ENCODE measurements around the gene SULT4A1. TPM values are rescaled to one million over a fixed set of nuclear protein-coding genes. Genes with fewer than 3 reads are reported as not detected.
"Not testable (repeated sequence)": the region's sequence is repeated elsewhere in the genome, so short reads cannot be mapped to it uniquely, and the experiment has no call there.

Gene SULT4A1, protein sequence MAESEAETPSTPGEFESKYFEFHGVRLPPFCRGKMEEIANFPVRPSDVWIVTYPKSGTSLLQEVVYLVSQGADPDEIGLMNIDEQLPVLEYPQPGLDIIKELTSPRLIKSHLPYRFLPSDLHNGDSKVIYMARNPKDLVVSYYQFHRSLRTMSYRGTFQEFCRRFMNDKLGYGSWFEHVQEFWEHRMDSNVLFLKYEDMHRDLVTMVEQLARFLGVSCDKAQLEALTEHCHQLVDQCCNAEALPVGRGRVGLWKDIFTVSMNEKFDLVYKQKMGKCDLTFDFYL
- not detected for total RNA-seq

DNA sequence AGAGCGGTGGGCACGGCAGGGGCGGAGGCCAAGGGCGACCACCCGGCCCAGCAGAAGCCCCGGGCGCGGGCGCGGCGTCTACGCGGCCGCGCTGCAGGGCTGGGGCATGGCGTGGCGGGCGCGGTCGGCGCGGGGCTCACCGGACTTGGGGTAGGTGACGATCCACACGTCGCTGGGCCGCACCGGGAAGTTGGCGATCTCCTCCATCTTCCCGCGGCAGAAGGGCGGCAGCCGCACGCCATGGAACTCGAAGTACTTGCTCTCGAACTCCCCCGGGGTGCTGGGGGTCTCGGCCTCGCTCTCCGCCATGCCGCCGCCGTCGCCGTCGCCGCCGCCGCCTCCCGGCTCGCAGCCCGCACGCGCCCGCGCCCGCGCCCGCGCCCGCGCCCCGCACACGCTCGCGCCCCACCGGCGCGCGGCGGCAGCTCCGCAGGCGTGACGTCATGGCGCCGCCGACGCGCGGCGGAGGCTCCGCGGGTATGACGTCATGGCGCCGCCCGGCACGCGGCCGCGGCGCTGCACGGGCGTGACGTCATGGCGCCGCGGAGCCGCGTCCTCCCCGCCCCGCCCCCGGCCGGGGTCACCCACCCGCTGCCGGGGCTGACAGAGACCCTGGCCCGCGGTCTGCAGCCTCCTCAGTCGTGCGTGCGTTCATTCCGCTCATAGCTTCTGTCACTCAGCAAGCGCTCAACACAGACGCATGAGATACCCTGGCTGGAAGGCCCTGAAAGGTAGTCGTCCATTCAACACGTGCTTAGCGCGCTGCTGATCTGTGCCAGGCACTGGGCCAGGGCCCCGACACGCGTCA, at the start of gene SULT4A1:
SULT4A1 (minus strand) TSS at position 440 of the 808 bp plus-strand sequence; CDS start at position 309, 131 bp downstream.
- H3K27ac Mint-ChIP-seq = no peak within 1 kb of the TSS
- peak within 1 kb of the TSS; percentile 48 for H3K4me3 Mint-ChIP-seq
- H3K36me3 Mint-ChIP-seq = no peaks in the 10 kb centered on the region
- no peaks in the 10 kb centered on the region for H3K9me3 Mint-ChIP-seq
- ATAC-seq (no peak), DNase-seq (ENCODE audit: low spot score) (no peak)
- no peaks in the 10 kb centered on the region for H3K4me1 Mint-ChIP-seq (ENCODE audit: low read depth in 2 of 2)
- peaks cover 32 to 49% of the 10 kb centered on the region in 2 donors for H3K27me3 Mint-ChIP-seq

DNA sequence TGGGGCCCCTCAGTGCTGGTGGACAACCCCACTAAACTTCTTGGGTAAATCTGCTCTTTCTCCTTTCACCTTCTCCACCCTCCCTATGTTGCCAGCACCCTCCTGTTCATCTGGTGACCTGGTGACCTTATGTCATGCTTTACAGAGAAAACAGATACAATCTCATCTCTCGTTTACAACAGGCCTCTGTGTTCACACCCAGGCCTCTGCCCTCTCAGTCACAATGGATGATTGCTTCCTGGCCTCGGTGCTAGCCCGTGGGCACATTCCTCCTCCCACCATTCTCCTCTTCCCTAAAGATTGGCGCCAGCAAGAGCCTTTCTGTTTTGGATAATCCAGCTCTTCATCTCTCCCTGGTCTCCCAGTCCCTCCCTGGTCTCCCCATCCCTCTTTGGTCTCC, 49.0 kb upstream of the SULT4A1 start:
- Mint-ChIP-seq H3K27ac (no peak overlapping the region), H3K36me3 (no peaks in the 10 kb centered on the region), H3K9me3 (no peaks in the 10 kb centered on the region), H3K4me1 (ENCODE audit: low read depth in 2 of 2) (no peaks in the 10 kb centered on the region), H3K27me3 (peaks cover 29 to 45% of the 10 kb centered on the region in 2 donors), H3K4me3 (no peak overlapping the region)
- DNase-seq (ENCODE audit: low spot score) (no peak), ATAC-seq (no peak)

DNA sequence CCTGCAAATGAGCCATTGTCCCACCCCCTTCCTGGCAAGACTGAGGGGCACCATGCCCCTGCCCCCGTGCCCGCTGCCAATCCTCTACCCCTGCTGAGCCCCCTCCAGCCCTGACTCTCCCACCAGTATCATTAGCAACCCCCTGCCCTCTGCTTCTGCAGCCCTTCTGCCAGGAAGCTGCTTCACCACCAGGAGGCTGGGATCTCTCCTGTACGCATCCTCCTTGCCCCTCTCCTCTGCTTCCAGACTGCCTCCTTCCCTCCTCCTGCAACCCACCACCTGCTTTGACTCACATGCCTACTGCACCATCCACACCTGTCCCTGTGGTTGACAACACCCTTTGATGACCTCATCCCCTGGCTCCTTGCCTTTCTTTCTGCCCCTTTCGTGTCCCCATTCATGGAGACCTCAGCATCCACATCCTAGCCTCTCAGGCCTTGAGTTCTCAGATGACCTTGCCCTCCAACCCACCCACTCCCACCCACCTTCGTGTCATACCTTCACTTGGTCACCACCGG, 47.9 kb upstream of the SULT4A1 start:
- Mint-ChIP-seq H3K4me3 (no peak overlapping the region), H3K27ac (no peak overlapping the region), H3K27me3 (peaks cover 29 to 45% of the 10 kb centered on the region in 2 donors), H3K4me1 (ENCODE audit: low read depth in 2 of 2) (no peaks in the 10 kb centered on the region), H3K9me3 (no peaks in the 10 kb centered on the region), H3K36me3 (no peaks in the 10 kb centered on the region)
- ATAC-seq = peak in 1 of 2 donors; percentile 22
- DNase-seq (ENCODE audit: low spot score) = no peak

DNA sequence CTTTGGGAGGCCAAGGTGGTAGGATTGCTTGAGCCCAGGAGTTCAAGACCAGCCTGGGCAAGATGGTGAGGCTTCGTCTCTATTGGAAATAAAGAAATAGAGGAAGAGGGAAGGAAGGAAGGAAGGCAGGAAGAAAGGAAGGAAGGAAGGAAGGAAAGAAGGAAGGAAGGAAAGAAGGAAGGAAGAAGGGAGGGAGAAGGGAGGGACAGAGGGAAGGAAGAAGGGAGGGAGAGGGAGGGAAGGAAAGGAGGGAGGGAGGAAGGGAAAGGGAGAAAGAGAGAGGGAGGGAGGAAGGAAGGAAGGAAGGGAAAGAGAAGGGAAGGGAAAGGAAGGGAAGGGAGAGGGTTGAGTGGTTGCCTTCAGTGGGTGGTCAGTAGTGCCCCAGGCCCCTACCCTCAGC, 47.4 kb upstream of the SULT4A1 start:
- H3K36me3 Mint-ChIP-seq = no peaks in the 10 kb centered on the region
- H3K27me3 Mint-ChIP-seq = peaks cover 29 to 45% of the 10 kb centered on the region in 2 donors
- H3K4me3 Mint-ChIP-seq = no peak overlapping the region
- ATAC-seq (no peak), DNase-seq (ENCODE audit: low spot score) (no peak)
- no peak overlapping the region for H3K27ac Mint-ChIP-seq
- no peaks in the 10 kb centered on the region for H3K9me3 Mint-ChIP-seq
- no peaks in the 10 kb centered on the region for H3K4me1 Mint-ChIP-seq (ENCODE audit: low read depth in 2 of 2)

DNA sequence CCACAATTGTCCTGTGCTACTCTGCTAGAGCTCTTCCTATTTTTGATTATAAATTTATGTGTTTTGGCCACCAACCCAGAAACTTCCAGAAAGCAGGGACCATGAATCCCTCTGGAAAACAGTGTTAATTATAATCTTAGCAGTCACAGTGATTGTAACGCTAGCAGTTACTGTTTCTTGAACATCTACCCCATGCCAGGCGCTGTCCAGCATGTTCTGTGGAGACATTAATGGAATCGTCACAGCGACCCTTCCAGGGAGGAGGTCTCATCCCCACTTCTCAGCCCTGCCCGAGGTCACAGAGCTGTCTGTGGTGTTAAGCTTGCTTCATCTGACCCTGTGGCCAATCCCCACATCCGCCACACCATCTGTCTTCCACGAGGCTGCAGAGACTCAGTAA, 43.4 kb upstream of the SULT4A1 start:
- ATAC-seq = no peak
- H3K27ac Mint-ChIP-seq = no peak overlapping the region
- H3K36me3 Mint-ChIP-seq = no peaks in the 10 kb centered on the region
- H3K9me3 Mint-ChIP-seq = no peaks in the 10 kb centered on the region
- H3K27me3 Mint-ChIP-seq = peaks cover 16 to 21% of the 10 kb centered on the region in 2 donors
- no peak for DNase-seq (ENCODE audit: low spot score)
- no peak overlapping the region for H3K4me3 Mint-ChIP-seq
- H3K4me1 Mint-ChIP-seq (ENCODE audit: low read depth in 2 of 2) = no peaks in the 10 kb centered on the region

DNA sequence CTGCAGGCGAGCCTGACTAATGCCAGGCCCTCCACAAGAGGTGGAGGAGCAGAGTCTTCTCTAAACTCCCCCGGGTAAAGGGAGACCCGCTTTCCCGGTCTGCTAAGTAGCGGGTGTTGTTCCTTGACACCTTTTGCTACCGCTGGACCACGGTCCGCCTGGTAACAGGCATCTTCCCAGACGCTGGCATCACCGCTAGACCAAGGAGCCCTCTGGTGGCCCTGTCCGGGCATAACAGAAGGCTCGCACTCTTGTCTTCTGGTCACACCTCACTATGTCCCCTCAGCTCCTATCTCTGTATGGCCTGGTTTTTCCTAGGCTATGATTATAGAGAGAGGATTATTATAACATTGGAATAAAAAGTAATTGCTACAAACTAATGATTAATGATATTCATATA, 42.1 kb upstream of the SULT4A1 start:
- not testable (repeated sequence) for H3K4me3 Mint-ChIP-seq; ATAC-seq; H3K4me1 Mint-ChIP-seq (ENCODE audit: low read depth in 2 of 2); H3K27ac Mint-ChIP-seq; H3K27me3 Mint-ChIP-seq; DNase-seq (ENCODE audit: low spot score); H3K36me3 Mint-ChIP-seq; H3K9me3 Mint-ChIP-seq

DNA sequence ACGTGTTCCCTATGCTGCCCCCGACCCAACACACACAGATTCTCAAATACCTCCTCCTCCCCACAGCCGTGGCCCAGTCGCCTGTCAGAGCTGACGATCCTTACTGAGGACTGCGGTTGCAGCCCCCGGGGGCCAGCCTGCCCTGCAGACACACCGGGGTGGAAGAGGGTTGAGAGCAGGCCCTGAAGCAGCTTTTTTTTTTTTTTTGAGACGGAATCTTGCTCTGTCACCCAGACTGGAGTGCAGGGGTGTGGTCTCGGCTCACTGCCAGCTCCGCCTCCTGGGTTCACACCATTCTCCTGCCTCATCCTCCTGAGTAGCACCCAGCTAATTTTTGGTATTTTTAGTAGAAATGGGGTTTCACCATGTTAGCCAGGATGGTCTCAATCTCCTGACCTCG, 40.7 kb upstream of the SULT4A1 start:
- not testable (repeated sequence) for H3K4me1 Mint-ChIP-seq (ENCODE audit: low read depth in 2 of 2); ATAC-seq; H3K4me3 Mint-ChIP-seq; DNase-seq (ENCODE audit: low spot score); H3K36me3 Mint-ChIP-seq; H3K27ac Mint-ChIP-seq; H3K9me3 Mint-ChIP-seq; H3K27me3 Mint-ChIP-seq

DNA sequence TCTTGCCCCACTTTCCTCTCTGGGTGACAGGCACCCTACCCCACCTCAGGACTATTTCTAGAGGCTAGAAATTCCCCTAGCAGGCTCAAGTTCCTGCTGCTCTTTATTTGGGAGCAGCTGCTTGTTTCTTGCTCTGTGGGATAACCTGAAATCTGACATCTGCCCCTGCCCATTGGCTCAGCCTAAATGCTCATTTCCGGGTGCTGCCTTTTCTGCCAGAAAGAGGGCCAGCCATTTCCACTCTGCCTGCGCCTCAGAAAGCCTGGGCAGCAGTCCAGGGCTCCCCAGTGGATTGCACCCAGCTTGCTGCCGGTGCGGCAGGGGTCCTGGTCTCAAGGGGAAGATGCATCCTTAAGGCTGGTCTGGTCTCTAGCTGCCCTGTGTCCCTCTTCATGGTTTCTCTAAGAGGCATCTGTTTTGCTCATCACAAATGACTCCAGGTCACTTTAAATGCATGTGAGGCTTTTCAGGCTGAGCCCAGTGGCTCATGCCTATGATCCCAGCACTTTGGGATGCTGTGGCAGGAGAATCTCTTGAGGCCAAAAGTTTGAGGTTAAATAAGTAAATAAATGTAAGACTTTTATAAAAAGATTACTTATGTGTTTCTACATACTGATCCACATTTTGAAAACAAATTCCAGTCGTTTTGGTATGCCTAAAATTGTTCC, 39.8 kb upstream of the SULT4A1 start:
- ATAC-seq (no peak), DNase-seq (ENCODE audit: low spot score) (no peak)
- Mint-ChIP-seq H3K4me3 (no peak overlapping the region), H3K4me1 (ENCODE audit: low read depth in 2 of 2) (no peaks in the 10 kb centered on the region), H3K27ac (no peak overlapping the region), H3K36me3 (no peaks in the 10 kb centered on the region), H3K9me3 (no peaks in the 10 kb centered on the region), H3K27me3 (peaks cover 4 to 7% of the 10 kb centered on the region in 2 donors)

DNA sequence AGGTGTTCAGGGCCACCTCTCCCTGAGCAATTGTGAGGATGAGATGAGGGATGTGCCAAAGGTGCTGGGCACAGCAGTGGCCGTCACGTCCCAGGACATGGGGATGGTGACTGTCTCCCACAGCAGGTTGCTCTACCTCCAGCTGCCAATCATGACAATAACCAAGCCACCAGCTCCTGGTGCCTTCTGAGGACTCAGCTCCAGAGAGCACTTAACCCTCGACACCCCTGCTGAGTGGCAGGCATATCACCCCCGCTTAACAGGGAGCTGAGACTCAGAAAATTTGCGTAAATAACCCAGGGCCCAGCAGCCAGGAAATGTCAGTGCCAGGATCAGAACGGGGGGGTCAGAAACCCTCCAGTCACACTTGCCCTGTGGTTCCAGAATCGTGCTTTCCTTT, 37.9 kb upstream of the SULT4A1 start:
- Mint-ChIP-seq H3K27me3 (peaks cover 4 to 7% of the 10 kb centered on the region in 2 donors), H3K4me1 (ENCODE audit: low read depth in 2 of 2) (no peaks in the 10 kb centered on the region), H3K4me3 (no peak overlapping the region), H3K27ac (no peak overlapping the region), H3K9me3 (no peaks in the 10 kb centered on the region), H3K36me3 (no peaks in the 10 kb centered on the region)
- ATAC-seq = no peak
- no peak for DNase-seq (ENCODE audit: low spot score)

DNA sequence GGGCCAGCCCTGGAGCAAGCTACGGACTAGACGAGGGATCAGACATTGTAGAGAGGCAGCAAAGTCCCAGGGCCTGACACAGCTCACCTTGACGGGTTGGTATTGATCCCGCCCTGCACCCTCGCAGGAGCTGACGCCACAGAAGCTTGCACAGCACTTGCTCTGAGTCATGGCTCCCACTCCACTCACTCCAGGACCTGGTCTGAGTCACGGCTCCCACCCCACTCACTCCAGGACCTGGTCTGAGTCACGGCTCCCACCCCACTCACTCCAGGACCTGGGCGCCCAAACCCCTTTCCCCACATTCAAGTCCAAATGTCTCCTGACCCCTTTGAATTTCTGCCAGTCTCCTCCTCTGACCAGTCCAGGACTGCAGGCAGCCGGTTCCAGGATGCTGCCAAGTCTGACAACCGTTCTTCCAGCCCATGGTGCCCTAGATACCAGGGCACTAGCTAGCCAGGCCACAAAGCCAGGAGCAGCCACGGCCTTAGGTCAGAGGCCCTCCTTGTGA, 35.5 kb upstream of the SULT4A1 start:
- H3K27ac Mint-ChIP-seq = no peak overlapping the region
- H3K4me3 Mint-ChIP-seq = no peak overlapping the region
- peaks cover 7 to 9% of the 10 kb centered on the region in 2 donors for H3K27me3 Mint-ChIP-seq
- H3K36me3 Mint-ChIP-seq = no peaks in the 10 kb centered on the region
- no peak for DNase-seq (ENCODE audit: low spot score)
- ATAC-seq = peak in 1 of 2 donors; percentile 53
- no peaks in the 10 kb centered on the region for H3K4me1 Mint-ChIP-seq (ENCODE audit: low read depth in 2 of 2)
- H3K9me3 Mint-ChIP-seq = no peaks in the 10 kb centered on the region

DNA sequence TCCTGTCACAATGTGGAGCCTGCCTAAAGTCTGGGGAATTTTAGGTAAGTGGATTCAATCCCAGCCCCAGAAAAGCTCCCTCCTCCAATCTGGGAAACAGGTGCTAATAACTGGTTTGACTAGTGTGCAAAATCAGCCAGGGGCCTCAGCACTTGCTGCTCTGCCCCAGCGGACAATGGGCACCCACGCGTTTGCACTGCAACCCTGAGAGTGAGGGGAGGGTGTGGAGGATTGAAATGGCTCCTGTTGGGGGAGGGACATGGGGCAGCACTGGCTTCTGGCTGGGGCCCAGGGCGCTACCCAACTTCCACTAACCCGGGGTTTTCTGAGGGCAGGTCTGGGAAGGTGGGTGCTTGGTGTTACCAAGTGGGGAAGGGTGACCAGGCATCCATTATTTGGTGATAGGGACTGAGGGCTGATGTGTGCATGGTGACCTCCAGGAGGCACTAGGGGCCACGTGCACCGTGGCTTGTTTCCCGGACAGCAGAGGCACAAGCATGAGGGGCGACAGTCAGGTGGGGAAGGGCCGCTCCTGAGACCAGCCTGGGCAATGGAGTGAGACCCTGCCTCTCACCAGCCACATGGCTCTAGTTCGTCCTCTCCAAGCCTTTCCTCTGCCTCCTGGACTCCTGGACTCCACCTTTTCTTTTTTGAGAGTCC, 33.8 kb upstream of the SULT4A1 start:
- Mint-ChIP-seq H3K27ac (no peak overlapping the region), H3K9me3 (no peaks in the 10 kb centered on the region), H3K27me3 (peaks cover 9% of the 10 kb centered on the region in 2 donors), H3K4me3 (no peak overlapping the region), H3K4me1 (ENCODE audit: low read depth in 2 of 2) (no peaks in the 10 kb centered on the region), H3K36me3 (no peaks in the 10 kb centered on the region)
- ATAC-seq (no peak), DNase-seq (ENCODE audit: low spot score) (no peak)

DNA sequence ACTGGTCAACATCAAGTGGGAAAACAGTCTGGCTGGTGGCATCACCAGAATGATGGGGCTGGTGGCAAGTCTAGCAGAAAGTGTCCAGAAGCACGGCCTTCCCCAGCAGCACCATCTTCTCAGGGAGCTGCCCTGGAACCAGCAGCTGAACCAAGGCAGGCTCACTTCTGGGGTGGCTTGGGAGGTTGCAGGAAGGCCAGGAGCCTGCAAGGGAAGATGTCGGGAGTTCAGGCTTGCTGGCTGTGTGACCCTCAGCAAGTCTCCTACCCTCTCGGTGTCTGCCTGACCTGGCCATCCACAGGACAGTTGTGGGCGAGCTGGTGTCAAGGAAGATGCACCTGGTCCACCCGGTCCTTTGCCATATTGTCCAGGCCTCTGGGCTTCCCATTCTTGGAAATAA, 31.8 kb upstream of the SULT4A1 start:
- peaks cover 11 to 13% of the 10 kb centered on the region in 2 donors for H3K27me3 Mint-ChIP-seq
- no peaks in the 10 kb centered on the region for H3K9me3 Mint-ChIP-seq
- no peak for ATAC-seq
- no peaks in the 10 kb centered on the region for H3K4me1 Mint-ChIP-seq (ENCODE audit: low read depth in 2 of 2)
- no peak overlapping the region for H3K27ac Mint-ChIP-seq
- no peaks in the 10 kb centered on the region for H3K36me3 Mint-ChIP-seq
- no peak overlapping the region for H3K4me3 Mint-ChIP-seq
- DNase-seq (ENCODE audit: low spot score) = no peak

DNA sequence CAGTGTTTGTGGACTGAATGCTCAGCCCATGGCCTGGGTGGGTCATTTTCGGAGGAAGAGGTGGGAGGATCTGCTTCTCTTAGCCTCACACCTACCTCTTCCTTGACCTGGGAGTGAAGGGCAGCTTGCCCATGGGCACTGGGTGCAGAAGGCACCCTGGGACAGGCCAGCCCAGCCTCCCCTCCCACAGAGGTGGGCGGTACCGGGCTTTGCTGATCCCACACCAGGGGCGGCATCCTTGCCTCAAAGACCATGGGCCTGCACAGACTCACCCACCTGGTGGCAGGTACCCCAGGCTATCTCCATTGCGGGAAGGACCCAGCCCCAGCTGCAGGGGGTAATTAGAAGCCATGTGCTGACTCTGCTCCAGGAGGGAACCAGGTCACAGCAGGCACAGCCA, 31.0 kb upstream of the SULT4A1 start:
- Mint-ChIP-seq H3K27ac (no peak overlapping the region), H3K4me1 (ENCODE audit: low read depth in 2 of 2) (no peaks in the 10 kb centered on the region), H3K36me3 (no peaks in the 10 kb centered on the region), H3K4me3 (no peak overlapping the region), H3K9me3 (no peaks in the 10 kb centered on the region), H3K27me3 (peaks cover 16 to 22% of the 10 kb centered on the region in 2 donors)
- ATAC-seq = no peak
- no peak for DNase-seq (ENCODE audit: low spot score)

Measured in natural killer cell treated with Interleukin-12 subunit alpha and Interleukin-12 subunit beta and Interleukin-15 and Interleukin-18, amount 100 ng/mL, for 72 hours (primary cell).